CD4-positive, alpha-beta memory T cell (primary cell): ENCODE measurements around the gene TMOD3. TPM values are rescaled to one million over a fixed set of nuclear protein-coding genes. Genes with fewer than 3 reads are reported as not detected.
"Not testable (repeated sequence)": the region's sequence is repeated elsewhere in the genome, so short reads cannot be mapped to it uniquely, and the experiment has no call there.

Experiments used
- CTCF ChIA-PET: fragments of 350-600 bp; sonication (Branson Sonifier 250); formaldehyde crosslinking; loops from one replicate; lab custom pipeline; 2021; ENCODE audit warnings: inconsistent platforms; ENCODE audit not compliant: partially characterized antibody; lab: Charles Lee
- POLR2A ChIA-PET: fragments of 350-600 bp; sonication (Branson Sonifier 250); formaldehyde crosslinking; loops from one replicate; lab custom pipeline; 2021; ENCODE audit not compliant: partially characterized antibody; lab: Charles Lee
- DNase-seq, 5 donors: peaks; one replicate each; pipeline versions ENCODE4 v3.0.0 to v3.0.0-alpha.2; 2020 to 2022; ENCODE audit warnings: mixed read lengths in 1 of 5
- H3K27ac ChIP-seq: one replicate; pipeline ENCODE4 v1.7.0; 2013; ENCODE audit warnings: low read depth, low read length
- H3K27me3 ChIP-seq: 2 replicates; pipeline ENCODE4 v1.7.0; 2013; ENCODE audit warnings: mild to moderate bottlenecking, low read length, moderate library complexity; ENCODE audit not compliant: insufficient read depth
- H3K36me3 ChIP-seq: 2 replicates; pipeline ENCODE4 v1.7.0; 2013; ENCODE audit warnings: mild to moderate bottlenecking, low read length, moderate library complexity; ENCODE audit not compliant: insufficient read depth
- H3K4me1 ChIP-seq: 2 replicates; pipeline ENCODE4 v1.7.0; 2013; ENCODE audit warnings: mild to moderate bottlenecking, low read length, moderate library complexity; ENCODE audit not compliant: insufficient read depth
- H3K4me3 ChIP-seq, 2 donors: one replicate each; pipeline ENCODE4 v1.7.0; 2013; ENCODE audit warnings: low read length in 2 of 2, mild to moderate bottlenecking in 1 of 2
- H3K9me3 ChIP-seq, 2 donors: one replicate each; pipeline ENCODE4 v1.7.0; 2013; ENCODE audit warnings: low read length in 2 of 2, control low read depth in 1 of 2; ENCODE audit not compliant: control insufficient read depth in 1 of 2
- H3K27ac Mint-ChIP-seq, 7 donors: one replicate each; pipeline ENCODE4 v1.8.0; 2020 to 2021; ENCODE audit warnings: mixed read lengths in 7 of 7, mild to moderate bottlenecking in 6 of 7, inconsistent platforms in 3 of 7, moderate library complexity in 3 of 7
- H3K27me3 Mint-ChIP-seq, 2 donors: one replicate each; pipeline ENCODE4 v1.8.0; 2020 to 2021; ENCODE audit warnings: mixed read lengths in 2 of 2
- H3K36me3 Mint-ChIP-seq, 2 donors: one replicate each; pipeline ENCODE4 v1.8.0; 2020 to 2021; ENCODE audit warnings: mixed read lengths in 2 of 2, inconsistent platforms in 1 of 2, mild to moderate bottlenecking in 1 of 2
- H3K4me1 Mint-ChIP-seq, 4 donors: one replicate each; pipeline ENCODE4 v1.8.0; 2020 to 2021; ENCODE audit warnings: mixed read lengths in 4 of 4, mild to moderate bottlenecking in 1 of 4
- H3K4me3 Mint-ChIP-seq, 8 donors: one replicate each; pipeline ENCODE4 v1.8.0; 2020 to 2021; ENCODE audit warnings: mixed read lengths in 8 of 8, mild to moderate bottlenecking in 7 of 8, moderate library complexity in 6 of 8, inconsistent platforms in 3 of 8
- H3K9me3 Mint-ChIP-seq, 8 donors: one replicate each; pipeline ENCODE4 v1.8.0; 2020 to 2021; ENCODE audit warnings: mixed read lengths in 8 of 8, mild to moderate bottlenecking in 5 of 8, inconsistent platforms in 3 of 8, moderate library complexity in 1 of 8
- intact Hi-C: fragments of 100-400 bp; cut with micrococcal nuclease; formaldehyde crosslinking; loops from one replicate; pipeline ENCODE4 v1.15.1; 2023
- polyA plus RNA-seq, 2 donors: library from polyadenylated mRNA; unstranded; fragments of 300-500 nt; fragmentation: Illumina TruSeq; gene quantifications; one replicate each; pipeline ENCODE4 v1.2.3, GENCODE V29; 2021
- total RNA-seq, 2 experiments: library from RNA; stranded (reverse); gene quantifications; one replicate each; pipeline ENCODE4 v1.2.3, GENCODE V29; 2021

TMOD3 gene
- 10 to 100 TPM; 53.6 to 59.3 TPM for total RNA-seq
- 10 to 100 TPM; 37.8 to 39.2 TPM for polyA plus RNA-seq

DNA sequence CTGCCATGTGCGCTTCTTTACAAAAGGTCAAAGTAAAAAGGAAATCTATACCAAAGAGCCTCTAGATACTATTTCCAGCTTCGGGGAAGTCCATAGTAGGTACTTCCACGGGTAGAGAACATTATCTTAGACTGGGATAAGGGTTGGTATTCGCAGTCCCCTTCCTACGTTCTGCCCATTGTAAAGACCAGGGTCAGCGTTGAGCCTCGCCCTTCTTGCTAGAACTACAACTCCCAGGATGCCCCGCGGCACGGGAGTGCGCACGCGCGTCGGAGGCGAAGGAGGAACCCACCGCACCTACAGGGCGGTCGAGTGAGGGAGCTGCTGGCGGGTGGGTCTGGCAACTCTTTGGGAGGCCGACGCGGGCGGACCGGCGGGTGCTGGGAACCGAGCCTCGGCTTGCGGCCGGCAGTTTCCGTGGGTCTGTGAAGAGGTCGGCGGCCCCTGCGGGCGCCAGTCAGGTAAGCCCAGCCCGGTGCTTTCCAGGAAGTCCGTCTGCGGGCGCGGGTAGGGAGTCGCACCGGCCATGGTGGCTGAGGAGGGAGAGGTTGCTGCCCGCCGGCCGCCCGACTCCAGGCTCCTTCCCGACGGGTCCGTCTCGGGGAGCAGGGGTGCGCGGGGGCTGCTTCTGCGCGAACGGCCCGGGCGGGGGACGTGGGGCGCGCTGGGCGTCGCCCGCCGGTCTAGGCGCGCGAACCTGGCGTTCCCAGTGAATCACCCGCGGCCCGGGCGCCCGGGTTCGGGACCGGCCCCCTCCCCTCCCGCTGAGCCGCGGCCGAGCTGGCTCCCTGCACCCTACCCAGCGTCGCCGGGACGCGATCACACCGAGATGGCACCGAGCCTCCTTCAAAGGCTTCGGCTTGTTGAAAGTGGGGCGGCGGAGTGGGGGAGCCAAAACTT is at the start of gene TMOD3:
TMOD3 (plus strand) TSS at position 278 of the 900 bp plus-strand sequence. CDS start 33,232 bp downstream, outside the sequence.
- Mint-ChIP-seq H3K27ac (peak within 1 kb of the TSS; percentile 91 to 98 (median 95)), H3K27me3 (no peaks in the 10 kb centered on the region), H3K4me1 (peaks cover 32 to 52% (median 42%) of the 10 kb centered on the region in 4 donors), H3K4me3 (peak within 1 kb of the TSS; percentile 92 to 99 (median 98)), H3K9me3 (no peaks in the 10 kb centered on the region), H3K36me3 (peaks cover 0 to 6% of the 10 kb centered on the region in 2 donors)
- CTCF ChIA-PET: interaction anchor here (0.9 to 1.3 kb wide), 3 partner anchors 18 to 77 kb away, joined by 3 to 5 read pairs (median 3); no protein-coding TSS in a partner anchor
- no peaks in the 10 kb centered on the region for H3K27me3 ChIP-seq
- no peaks in the 10 kb centered on the region for H3K36me3 ChIP-seq
- no peaks in the 10 kb centered on the region for H3K9me3 ChIP-seq
- H3K4me1 ChIP-seq: peaks cover 38% of the 10 kb centered on the region
- peak within 1 kb of the TSS; percentile 75 for H3K27ac ChIP-seq
- peak within 1 kb of the TSS; percentile 85 to 91 for H3K4me3 ChIP-seq
- peak; percentile 84 to 89 (median 86) for DNase-seq
- POLR2A ChIA-PET: interaction anchor here (1.0 to 2.4 kb wide), 9 partner anchors 9 to 349 kb away, joined by 3 to 18 read pairs (median 6); partner anchors contain the start of gene LYSMD2
- intact Hi-C loops: loop anchor here (1.0 to 10.0 kb wide), 3 partner anchors 33 to 95 kb away; partner anchors contain the start of gene LYSMD2

GRCh38 chr15:51780636-51781035 is 48.8 kb upstream of the TMOD3 start:
- H3K27ac Mint-ChIP-seq: no peak overlapping the region
- Histone ChIP-seq H3K4me3 (no peak overlapping the region), H3K27me3 (no peaks in the 10 kb centered on the region), H3K27ac (no peak overlapping the region), H3K36me3 (no peaks in the 10 kb centered on the region), H3K4me1 (no peaks in the 10 kb centered on the region), H3K9me3 (no peaks in the 10 kb centered on the region)
- H3K27me3 Mint-ChIP-seq: no peaks in the 10 kb centered on the region
- H3K4me3 Mint-ChIP-seq: no peak overlapping the region
- no peaks in the 10 kb centered on the region for H3K9me3 Mint-ChIP-seq
- peaks cover 4 to 9% (median 7%) of the 10 kb centered on the region in 4 donors for H3K4me1 Mint-ChIP-seq
- ChIA-PET CTCF (interaction anchor here (0.5 to 3.7 kb wide), 3 partner anchors 124 to 892 kb away, joined by 3 to 31 read pairs (median 4); no protein-coding TSS in a partner anchor), POLR2A (interaction anchor here (2.1 kb wide), 1 partner anchor 43 kb away, joined by 7 read pairs; the partner anchor contains the start of gene LYSMD2)
- peaks cover 48 to 56% of the 10 kb centered on the region in 2 donors for H3K36me3 Mint-ChIP-seq
- no peak for DNase-seq
- intact Hi-C loops: no loop called here

DNA sequence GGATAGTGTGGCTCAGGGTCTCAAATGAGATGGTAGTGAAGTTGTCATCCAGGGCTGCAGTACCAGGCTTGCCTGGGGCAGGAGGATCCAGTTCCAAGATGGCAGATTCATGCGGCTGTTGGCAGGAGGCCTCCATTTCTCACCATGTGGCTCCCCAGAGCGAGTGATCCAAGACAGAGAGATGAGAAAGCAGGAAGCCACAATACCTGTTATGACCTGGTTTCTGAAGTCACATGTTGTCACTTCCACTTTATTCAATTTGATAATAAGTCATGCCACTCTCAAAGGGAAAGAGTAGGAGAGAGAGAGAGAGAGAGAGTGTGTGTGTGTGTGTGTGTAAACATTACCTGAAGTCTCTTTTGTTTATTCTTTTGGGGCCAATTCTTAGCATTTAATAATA is 47.9 kb upstream of the TMOD3 start:
- Mint-ChIP-seq H3K9me3 (no peaks in the 10 kb centered on the region), H3K27me3 (no peaks in the 10 kb centered on the region), H3K4me1 (peaks cover 0 to 4% (median 2%) of the 10 kb centered on the region in 4 donors), H3K4me3 (peak overlapping the region in 1 of 8 donors; percentile 38), H3K27ac (no peak overlapping the region), H3K36me3 (peaks cover 44 to 62% of the 10 kb centered on the region in 2 donors)
- Histone ChIP-seq H3K4me3 (no peak overlapping the region), H3K36me3 (no peaks in the 10 kb centered on the region), H3K27ac (no peak overlapping the region), H3K27me3 (no peaks in the 10 kb centered on the region), H3K4me1 (no peaks in the 10 kb centered on the region), H3K9me3 (no peaks in the 10 kb centered on the region)
- POLR2A ChIA-PET: interaction anchor here (2.1 kb wide), 1 partner anchor 44 kb away, joined by 7 read pairs; the partner anchor contains the start of gene LYSMD2
- CTCF ChIA-PET: interaction anchor here (3.7 kb wide), 1 partner anchor 131 kb away, joined by 31 read pairs; no protein-coding TSS in a partner anchor
- intact Hi-C loops: no loop called here
- DNase-seq: peak in 1 of 5 donors; percentile 5

- no peak overlapping the region for H3K4me3 ChIP-seq
- no peaks in the 10 kb centered on the region for H3K27me3 Mint-ChIP-seq
- ChIA-PET POLR2A (no interaction called here), CTCF (interaction anchor here (4.1 kb wide), 1 partner anchor 133 kb away, joined by 16 read pairs; no protein-coding TSS in a partner anchor)
- H3K4me3 Mint-ChIP-seq: no peak overlapping the region
- H3K4me1 ChIP-seq: no peaks in the 10 kb centered on the region
- H3K36me3 ChIP-seq: no peaks in the 10 kb centered on the region
- H3K36me3 Mint-ChIP-seq: peaks cover 39 to 61% of the 10 kb centered on the region in 2 donors
- H3K27me3 ChIP-seq: no peaks in the 10 kb centered on the region
- intact Hi-C loops: no loop called here
- no peak overlapping the region for H3K27ac Mint-ChIP-seq
- no peak overlapping the region for H3K27ac ChIP-seq
- no peaks in the 10 kb centered on the region for H3K9me3 Mint-ChIP-seq
- H3K4me1 Mint-ChIP-seq: peaks cover 0 to 4% (median 0%) of the 10 kb centered on the region in 4 donors
- DNase-seq: no peak
- no peaks in the 10 kb centered on the region for H3K9me3 ChIP-seq
Observed at GRCh38 chr15:51782357-51782896, 47.0 kb upstream of the TMOD3 start.

GRCh38 chr15:51783967-51784366 is 45.5 kb upstream of the TMOD3 start:
- no peak overlapping the region for H3K4me3 Mint-ChIP-seq
- H3K27ac Mint-ChIP-seq: no peak overlapping the region
- no peaks in the 10 kb centered on the region for H3K27me3 ChIP-seq
- H3K36me3 ChIP-seq: no peaks in the 10 kb centered on the region
- no peaks in the 10 kb centered on the region for H3K4me1 ChIP-seq
- H3K27me3 Mint-ChIP-seq: no peaks in the 10 kb centered on the region
- H3K36me3 Mint-ChIP-seq: peaks cover 42 to 70% of the 10 kb centered on the region in 2 donors
- peaks cover 0 to 4% (median 0%) of the 10 kb centered on the region in 4 donors for H3K4me1 Mint-ChIP-seq
- no peak overlapping the region for H3K4me3 ChIP-seq
- no peak for DNase-seq
- no peaks in the 10 kb centered on the region for H3K9me3 ChIP-seq
- CTCF ChIA-PET: interaction anchor here (4.1 kb wide), 1 partner anchor 134 kb away, joined by 16 read pairs; no protein-coding TSS in a partner anchor
- intact Hi-C loops: no loop called here
- no peak overlapping the region for H3K27ac ChIP-seq
- H3K9me3 Mint-ChIP-seq: no peaks in the 10 kb centered on the region
- POLR2A ChIA-PET: no interaction called here

- CTCF ChIA-PET: interaction anchor here (3.0 kb wide), 1 partner anchor 10 kb away, joined by 10 read pairs; no protein-coding TSS in a partner anchor
- H3K4me1 ChIP-seq, H3K4me1 Mint-ChIP-seq, intact Hi-C loops, H3K27ac Mint-ChIP-seq, H3K27me3 Mint-ChIP-seq, H3K4me3 Mint-ChIP-seq, H3K36me3 ChIP-seq, DNase-seq, H3K27me3 ChIP-seq, H3K27ac ChIP-seq, H3K4me3 ChIP-seq, H3K9me3 ChIP-seq, POLR2A ChIA-PET: not testable (repeated sequence)
- Mint-ChIP-seq H3K9me3 (peaks cover 0 to 12% (median 0%) of the 10 kb centered on the region in 8 donors), H3K36me3 (peaks cover 20 to 44% of the 10 kb centered on the region in 2 donors)
Observed at GRCh38 chr15:51787130-51787529, 42.3 kb upstream of the TMOD3 start.
